CD14-positive monocyte (primary cell): Measurements from ENCODE around the gene IKBKG. TPM values are rescaled to one million over a fixed set of nuclear protein-coding genes. Genes with fewer than 3 reads are reported as not detected.

Experiments
- DNase-seq, 3 donors: peaks; one replicate each; pipeline ENCODE4 v3.0.0-alpha.2; 2011 to 2022
- H2AFZ ChIP-seq: 2 replicates; pipeline ENCODE4 v1.6.0; 2012; ENCODE audit warnings: mild to moderate bottlenecking, low read depth, low read length, inconsistent platforms; ENCODE audit not compliant: insufficient read depth, poor library complexity, severe bottlenecking
- H3K27ac ChIP-seq, 2 donors: 1 replicate in 1 of 2; 2 replicates in 1 of 2; pipeline ENCODE4 v1.5.1; 2012 to 2013; ENCODE audit warnings: low read length in 2 of 2, control low read depth in 1 of 2, inconsistent platforms in 1 of 2, low read depth in 1 of 2, mild to moderate bottlenecking in 1 of 2
- H3K27me3 ChIP-seq, 2 donors: one replicate each; pipeline versions ENCODE4 v1.6.0 to v1.6.1; 2011 to 2013; ENCODE audit warnings: low read length in 2 of 2; ENCODE audit not compliant: control insufficient read depth in 2 of 2, insufficient read depth in 2 of 2
- H3K36me3 ChIP-seq, 2 donors: replicated peaks in 1 of 2; 1 replicate in 1 of 2; 2 replicates in 1 of 2; pipeline versions ENCODE4 v1.5.1 to v1.6.1; 2012 to 2013; ENCODE audit warnings: low read length in 2 of 2, control low read depth in 1 of 2, inconsistent platforms in 1 of 2, mild to moderate bottlenecking in 1 of 2; ENCODE audit not compliant: insufficient read depth in 2 of 2, control insufficient read depth in 1 of 2
- H3K4me1 ChIP-seq, 2 donors: 1 replicate in 1 of 2; 2 replicates in 1 of 2; pipeline versions ENCODE4 v1.5.1 to v1.6.1; 2012 to 2013; ENCODE audit warnings: low read length in 2 of 2, control low read depth in 1 of 2, inconsistent platforms in 1 of 2, mild to moderate bottlenecking in 1 of 2, moderate library complexity in 1 of 2; ENCODE audit not compliant: insufficient read depth in 2 of 2, control insufficient read depth in 1 of 2
- H3K4me2 ChIP-seq: replicated peaks from 2 replicates; pipeline ENCODE3; 2012; ENCODE audit warnings: low read length, moderate library complexity, mild to moderate bottlenecking; ENCODE audit not compliant: poor library complexity, severe bottlenecking; ENCODE audit errors: extremely low read depth
- H3K4me3 ChIP-seq, 3 experiments: fragments of 200-600 bp in 1 of 3; sonication (generic) in 1 of 3; replicated peaks in 1 of 3; 1 replicate in 2 of 3; 2 replicates in 1 of 3; pipeline ENCODE4 v1.5.1; 2011 to 2013; ENCODE audit warnings: low read length in 3 of 3, mild to moderate bottlenecking in 3 of 3, control low read depth in 2 of 3, low read depth in 2 of 3, inconsistent platforms in 1 of 3, moderate library complexity in 1 of 3
- H3K79me2 ChIP-seq: 2 replicates; pipeline ENCODE4 v1.6.0; 2012; ENCODE audit warnings: mild to moderate bottlenecking, control low read depth, inconsistent platforms, low read length, moderate library complexity; ENCODE audit not compliant: insufficient read depth
- H3K9ac ChIP-seq: 2 replicates; pipeline ENCODE4 v1.6.0; 2017; ENCODE audit warnings: low read length, mild to moderate bottlenecking; ENCODE audit not compliant: insufficient read depth, poor library complexity, severe bottlenecking
- H3K9me3 ChIP-seq, 2 donors: replicated peaks in 1 of 2; 1 replicate in 1 of 2; 2 replicates in 1 of 2; pipeline versions ENCODE4 v1.5.1 to v1.6.1; 2012 to 2013; ENCODE audit warnings: low read length in 2 of 2, control low read depth in 1 of 2; ENCODE audit not compliant: control insufficient read depth in 1 of 2, insufficient read depth in 1 of 2
- H4K20me1 ChIP-seq: 2 replicates; pipeline ENCODE4 v1.6.0; 2012; ENCODE audit warnings: mild to moderate bottlenecking, low read length, control low read depth, moderate library complexity; ENCODE audit not compliant: insufficient read depth
- H3K27ac Mint-ChIP-seq, 7 donors: one replicate each; pipeline ENCODE4 v1.8.0; 2020; ENCODE audit warnings: mild to moderate bottlenecking in 7 of 7, mixed read lengths in 7 of 7, moderate library complexity in 6 of 7, inconsistent platforms in 2 of 7
- H3K27me3 Mint-ChIP-seq, 3 donors: one replicate each; pipeline ENCODE4 v1.8.0; 2021 to 2022; ENCODE audit warnings: low read depth in 3 of 3, mild to moderate bottlenecking in 3 of 3, mixed read lengths in 3 of 3, moderate library complexity in 3 of 3, inconsistent platforms in 1 of 3
- H3K36me3 Mint-ChIP-seq, 2 donors: one replicate each; pipeline ENCODE4 v1.8.0; 2020; ENCODE audit warnings: mixed read lengths in 2 of 2, inconsistent platforms in 1 of 2, mild to moderate bottlenecking in 1 of 2
- H3K4me1 Mint-ChIP-seq: one replicate; pipeline ENCODE4 v1.8.0; 2020; ENCODE audit warnings: mild to moderate bottlenecking, mixed read lengths
- H3K4me3 Mint-ChIP-seq, 2 donors: one replicate each; pipeline ENCODE4 v1.8.0; 2020; ENCODE audit warnings: mild to moderate bottlenecking in 2 of 2, mixed read lengths in 2 of 2, moderate library complexity in 1 of 2
- H3K9me3 Mint-ChIP-seq, 7 donors: one replicate each; pipeline ENCODE4 v1.8.0; 2020 to 2022; ENCODE audit warnings: mixed read lengths in 7 of 7, mild to moderate bottlenecking in 6 of 7, moderate library complexity in 6 of 7, inconsistent platforms in 2 of 7
- CTCF ChIP-seq: fragments of 200-600 bp; IDR thresholded peaks from one replicate; pipeline ENCODE4 v1.8.0; 2022; ENCODE audit warnings: antibody characterized with exemption, mild to moderate bottlenecking
- WGBS: methylation state at CpG from one replicate; pipeline ENCODE4 v1.1.5; 2013; ENCODE audit warnings: missing lambda C conversion rate; ENCODE audit not compliant: insufficient coverage; 5-methylcytosine and 5-hydroxymethylcytosine counted together
- intact Hi-C, 2 donors: fragments of 100-400 bp; cut with micrococcal nuclease; formaldehyde crosslinking; loops; one replicate each; pipeline versions ENCODE4 v1.15.0 to v1.15.1; 2023
- polyA plus RNA-seq, 3 donors: library from polyadenylated mRNA; depleted of rRNA in 1 of 3; unstranded in 2 of 3; stranded (reverse) in 1 of 3; fragments of 300-500 nt in 2 of 3; fragments of >200 nt in 1 of 3; fragmentation: Illumina TruSeq in 2 of 3; gene quantifications; 1 replicate in 2 of 3; 2 replicates in 1 of 3; pipeline ENCODE4 v1.2.3, GENCODE V29; 2012 to 2021

Gene IKBKG
- polyA plus RNA-seq, 3 donors = 31.3 to 60.8 (median 33.7) TPM

GRCh38 chrX:154595559-154596249 lies 48.3 kb downstream of the IKBKG start:
- H3K27me3 ChIP-seq = no peaks in the 10 kb centered on the region
- H3K27ac ChIP-seq = no peak overlapping the region
- no peaks in the 10 kb centered on the region for H4K20me1 ChIP-seq
- Mint-ChIP-seq H3K9me3 (peaks cover 0 to 28% (median 0%) of the 10 kb centered on the region in 7 donors), H3K4me1 (peaks cover 21% of the 10 kb centered on the region), H3K4me3 (no peak overlapping the region), H3K27me3 (peaks cover 0 to 3% (median 3%) of the 10 kb centered on the region in 3 donors), H3K36me3 (no peaks in the 10 kb centered on the region), H3K27ac (peak overlapping the region in 1 of 7 donors; percentile 26)
- H3K9me3 ChIP-seq = no peaks in the 10 kb centered on the region
- no peak overlapping the region for H3K4me3 ChIP-seq
- H3K79me2 ChIP-seq = no peaks in the 10 kb centered on the region
- no CpG with 5 or more reads among the region's 2 CpGs for WGBS
- no peak overlapping the region for H2AFZ ChIP-seq
- H3K4me1 ChIP-seq = peaks cover 9 to 14% of the 10 kb centered on the region in 2 donors
- H3K36me3 ChIP-seq = no peaks in the 10 kb centered on the region
- no peak overlapping the region for H3K4me2 ChIP-seq
- intact Hi-C loops = no loop called here
- TF ChIP-seq CTCF = no peak
- no peak for DNase-seq
- H3K9ac ChIP-seq = no peak overlapping the region

GRCh38 chrX:154596290-154596929 lies 49.0 kb downstream of the IKBKG start:
- WGBS = no CpG with 5 or more reads among the region's 3 CpGs
- Histone ChIP-seq H3K4me2 (no peak overlapping the region), H3K36me3 (no peaks in the 10 kb centered on the region), H3K79me2 (no peaks in the 10 kb centered on the region), H3K4me1 (peaks cover 9 to 14% of the 10 kb centered on the region in 2 donors), H3K9ac (no peak overlapping the region), H3K27me3 (no peaks in the 10 kb centered on the region), H4K20me1 (no peaks in the 10 kb centered on the region), H3K9me3 (no peaks in the 10 kb centered on the region), H3K27ac (no peak overlapping the region), H3K4me3 (no peak overlapping the region), H2AFZ (no peak overlapping the region)
- Mint-ChIP-seq H3K4me1 (peaks cover 21% of the 10 kb centered on the region), H3K27me3 (peaks cover 0 to 3% (median 3%) of the 10 kb centered on the region in 3 donors), H3K4me3 (no peak overlapping the region), H3K36me3 (no peaks in the 10 kb centered on the region), H3K9me3 (peaks cover 0 to 27% (median 0%) of the 10 kb centered on the region in 7 donors), H3K27ac (peak overlapping the region in 3 of 7 donors; percentile 26 to 68 (median 27))
- intact Hi-C loops = no loop called here
- peak; percentile 5 to 31 (median 17) for DNase-seq
- TF ChIP-seq CTCF = no peak
